ENCODE data around the gene UBR2. TPM values are rescaled to one million over a fixed set of nuclear protein-coding genes. Genes with fewer than 3 reads are reported as not detected.

The UBR2 gene
- total and polyA plus RNA-seq, 9 of the 15 experiments (the other 6 are each of a cell fraction or from before 2014, with no cell fraction given): 9.1 to 38.9 (median 23.4) TPM

DNA sequence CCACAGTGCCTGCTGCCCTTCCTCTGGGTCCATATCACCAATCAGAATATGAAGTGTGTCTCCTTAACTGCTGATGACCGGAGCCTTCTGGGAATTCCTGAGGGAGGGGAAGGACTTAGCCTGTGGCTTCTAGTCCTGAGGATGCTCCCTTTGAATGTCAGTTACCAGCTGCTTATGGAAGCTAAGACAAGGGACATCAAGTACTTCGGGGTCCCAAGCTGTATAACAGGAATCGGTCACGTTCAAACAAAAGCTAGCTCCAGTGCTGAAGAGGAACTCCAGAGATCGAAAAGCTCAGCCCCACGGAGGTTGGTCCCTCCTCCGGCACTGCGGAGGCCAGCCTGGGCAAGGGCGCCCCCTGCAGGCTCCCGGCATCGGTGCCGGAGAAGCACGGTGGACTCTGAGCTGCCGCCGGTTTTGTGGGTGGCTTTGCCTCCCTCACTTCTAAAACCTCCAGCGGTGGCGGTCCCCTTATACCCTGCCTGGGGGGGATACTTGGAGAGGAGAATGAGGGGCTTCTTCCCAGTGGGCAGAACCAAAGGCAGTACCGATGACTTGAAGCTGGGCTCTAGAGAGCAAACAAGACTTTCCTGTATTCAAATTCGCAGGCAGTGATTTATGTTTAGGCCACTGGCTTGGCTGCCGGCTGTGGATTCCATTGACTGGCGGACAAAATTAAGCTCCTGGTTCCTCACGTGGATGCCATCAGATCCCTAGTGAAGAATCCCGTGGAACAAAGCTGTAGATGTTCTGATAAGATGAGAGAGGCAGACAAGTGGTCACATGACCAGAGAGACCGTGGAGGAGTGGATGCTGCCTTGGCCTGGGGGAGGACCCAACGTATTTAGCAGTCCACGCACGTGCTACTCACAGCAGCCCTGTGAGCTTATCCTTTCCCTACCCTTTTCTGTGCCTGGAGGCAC is 16.2 kb upstream of the UBR2 start (continued):
- TF ChIP-seq ZBTB40 (IDR thresholded peaks at IDR 0.05) (no peak; the same call in 1 of the 2 replicates), ZBTB40 (CRISPR knock-in tag; IDR thresholded peaks at IDR 0.05) (no peak), SMAD4 (CRISPR knock-in tag; conservative IDR thresholded peaks at IDR 0.05) (0 out of 2 replicates have a peak, but pooled peaks have one; percentile 18), CC2D1A (IDR thresholded peaks at IDR 0.05) (peak; percentile 85), CREB3L1 (IDR thresholded peaks at IDR 0.05; ENCODE audit: borderline replicate concordance, low read depth) (no peak), RBM34 (IDR thresholded peaks at IDR 0.05; ENCODE audit: borderline replicate concordance, insufficient read depth, low read length) (no peak)
- TF ChIP-seq, protein P1, sequence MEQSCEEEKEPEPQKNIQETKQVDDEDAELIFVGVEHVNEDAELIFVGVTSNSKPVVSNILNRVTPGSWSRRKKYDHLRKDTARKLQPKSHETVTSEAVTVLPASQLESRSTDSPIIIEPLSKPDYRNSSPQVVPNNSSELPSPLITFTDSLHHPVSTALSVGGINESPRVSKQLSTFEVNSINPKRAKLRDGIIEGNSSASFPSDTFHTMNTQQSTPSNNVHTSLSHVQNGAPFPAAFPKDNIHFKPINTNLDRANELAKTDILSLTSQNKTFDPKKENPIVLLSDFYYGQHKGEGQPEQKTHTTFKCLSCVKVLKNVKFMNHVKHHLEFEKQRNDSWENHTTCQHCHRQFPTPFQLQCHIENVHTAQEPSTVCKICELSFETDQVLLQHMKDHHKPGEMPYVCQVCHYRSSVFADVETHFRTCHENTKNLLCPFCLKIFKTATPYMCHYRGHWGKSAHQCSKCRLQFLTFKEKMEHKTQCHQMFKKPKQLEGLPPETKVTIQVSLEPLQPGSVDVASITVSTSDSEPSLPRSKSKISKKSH (CRISPR knock-in tag; IDR thresholded peaks at IDR 0.05): no peak
- TF ChIP-seq, protein P2, sequence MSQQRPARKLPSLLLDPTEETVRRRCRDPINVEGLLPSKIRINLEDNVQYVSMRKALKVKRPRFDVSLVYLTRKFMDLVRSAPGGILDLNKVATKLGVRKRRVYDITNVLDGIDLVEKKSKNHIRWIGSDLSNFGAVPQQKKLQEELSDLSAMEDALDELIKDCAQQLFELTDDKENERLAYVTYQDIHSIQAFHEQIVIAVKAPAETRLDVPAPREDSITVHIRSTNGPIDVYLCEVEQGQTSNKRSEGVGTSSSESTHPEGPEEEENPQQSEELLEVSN (IDR thresholded peaks at IDR 0.05; ENCODE audit: borderline replicate concordance in 1 of 2, extremely low read depth in 1 of 2, insufficient read depth in 1 of 2, insufficient read length in 1 of 2, low read depth in 1 of 2, low read length in 1 of 2, poor library complexity in 1 of 2, severe bottlenecking in 1 of 2): no peak
